C1 segment of cervical spinal cord (tissue), 14 donors: Measurements from ENCODE around the gene PTPN9.

Experiments used
- DNase-seq, 14 donors: peaks; one replicate each; lab custom pipeline; 2025; lab: John Stamatoyannopoulos, UW

PTPN9 gene

GRCh38 chr15:75425966-75426500 is 153.1 kb downstream of the PTPN9 start:
- no peak for DNase-seq

GRCh38 chr15:75422554-75422953 is 156.6 kb downstream of the PTPN9 start:
- no peak for DNase-seq

GRCh38 chr15:75420698-75421097 is 158.4 kb downstream of the PTPN9 start:
- no peak for DNase-seq

- DNase-seq, result no peak
These were observed 162.5 kb downstream of the PTPN9 start for GRCh38 chr15:75416584-75416983.
